ENCODE data around the gene ZEB1.

GRCh38 chr10:31372439-31372838 lies 53.4 kb downstream of the ZEB1 start:
- TF ChIP-seq POLR2AphosphoS5 (IDR thresholded peaks at IDR 0.05) (no peak), CTCF (IDR thresholded peaks at IDR 0.05) (no peak)

Measured in esophagus muscularis mucosa (tissue), 3 donors.